Measurements from ENCODE around the gene HSPA2. TPM values are rescaled to one million over a fixed set of nuclear protein-coding genes. Genes with fewer than 3 reads are reported as not detected.

The HSPA2 gene
- total and polyA plus RNA-seq, 2 experiments from 2014 or later: 28.9 to 31.4 TPM

- no peaks in the 10 kb centered on the region for H3K27me3 ChIP-seq (replicated peaks; ENCODE audit: insufficient read depth)
- in situ Hi-C loops (cut with MboI): no loop called here
Measured at GRCh38 chr14:64504897-64505794, 35.4 kb upstream of the HSPA2 start.

GRCh38 chr14:64506721-64507120 is 33.8 kb upstream of the HSPA2 start:
- peaks cover 57% of the 10 kb centered on the region for H3F3A ChIP-seq (ENCODE audit: insufficient read depth)
- H3K9ac ChIP-seq: peak overlapping the region; percentile 99
- H3K27ac ChIP-seq: peak overlapping the region; percentile 99
- H3K4me1 ChIP-seq (ENCODE audit: insufficient read depth): peaks cover 65% of the 10 kb centered on the region
- H2AFZ ChIP-seq: no peak overlapping the region
- H3K9me2 ChIP-seq (ENCODE audit: insufficient read depth): no peaks in the 10 kb centered on the region
- H3K9me3 ChIP-seq (ENCODE audit: low read depth): no peaks in the 10 kb centered on the region
- WGBS, 2 experiments (ENCODE audit: low coverage in 1 of 2, low lambda C conversion rate in 2 of 2, missing lambda C conversion rate in 2 of 2): 59 to 66% methylated on average over 3 of the region's 3 CpGs
- H4K20me1 ChIP-seq (ENCODE audit: insufficient read depth): peaks cover 43% of the 10 kb centered on the region; the same call in 1 of the 2 replicates
- peak overlapping the region; percentile 98 for H3K4me2 ChIP-seq (ENCODE audit: unreplicated experiment)
- in situ Hi-C loops (cut with MboI): no loop called here
- H3K4me3 ChIP-seq: peak overlapping the region; percentile 91
- DNase-seq: peak; percentile 22
- H3K27me3 ChIP-seq (replicated peaks; ENCODE audit: insufficient read depth): no peaks in the 10 kb centered on the region
- peaks cover 86% of the 10 kb centered on the region for H3K79me2 ChIP-seq (ENCODE audit: insufficient read depth)
- TF ChIP-seq EZH2 (IDR thresholded peaks at IDR 0.05; ENCODE audit: insufficient read depth, poor library complexity, severe bottlenecking): no peak
- TF ChIP-seq EZH2phosphoT487 (IDR thresholded peaks at IDR 0.05; ENCODE audit: insufficient read depth, low read depth): no peak
- no peaks in the 10 kb centered on the region for H3K36me3 ChIP-seq (ENCODE audit: low read depth)

More at GRCh38 chr14:64504897-64505794, 35.4 kb upstream of the HSPA2 start:
- Histone ChIP-seq H3K9me3 (ENCODE audit: low read depth) (no peaks in the 10 kb centered on the region), H3K27ac (peak overlapping the region; percentile 99), H2AFZ (peak overlapping the region; percentile 47), H3K4me1 (ENCODE audit: insufficient read depth) (peaks cover 66% of the 10 kb centered on the region), H3K4me2 (ENCODE audit: unreplicated experiment) (peak overlapping the region; percentile 98), H3K79me2 (ENCODE audit: insufficient read depth) (peaks cover 81% of the 10 kb centered on the region), H3K9me2 (ENCODE audit: insufficient read depth) (no peaks in the 10 kb centered on the region), H3K4me3 (peak overlapping the region; percentile 91), H3K9ac (peak overlapping the region; percentile 99), H3K36me3 (ENCODE audit: low read depth) (no peaks in the 10 kb centered on the region), H4K20me1 (ENCODE audit: insufficient read depth) (peaks cover 31% of the 10 kb centered on the region; the same call in 1 of the 2 replicates), H3F3A (ENCODE audit: insufficient read depth) (peaks cover 55% of the 10 kb centered on the region)
- DNase-seq: peak; percentile 96
- TF ChIP-seq EZH2phosphoT487 (IDR thresholded peaks at IDR 0.05; ENCODE audit: insufficient read depth, low read depth): no peak
- no peak for TF ChIP-seq EZH2 (IDR thresholded peaks at IDR 0.05; ENCODE audit: insufficient read depth, poor library complexity, severe bottlenecking)
- 0 to 1% methylated on average over 66 to 68 of the region's 68 CpGs for WGBS, 2 experiments (ENCODE audit: low coverage in 1 of 2, low lambda C conversion rate in 2 of 2, missing lambda C conversion rate in 2 of 2)

DNA sequence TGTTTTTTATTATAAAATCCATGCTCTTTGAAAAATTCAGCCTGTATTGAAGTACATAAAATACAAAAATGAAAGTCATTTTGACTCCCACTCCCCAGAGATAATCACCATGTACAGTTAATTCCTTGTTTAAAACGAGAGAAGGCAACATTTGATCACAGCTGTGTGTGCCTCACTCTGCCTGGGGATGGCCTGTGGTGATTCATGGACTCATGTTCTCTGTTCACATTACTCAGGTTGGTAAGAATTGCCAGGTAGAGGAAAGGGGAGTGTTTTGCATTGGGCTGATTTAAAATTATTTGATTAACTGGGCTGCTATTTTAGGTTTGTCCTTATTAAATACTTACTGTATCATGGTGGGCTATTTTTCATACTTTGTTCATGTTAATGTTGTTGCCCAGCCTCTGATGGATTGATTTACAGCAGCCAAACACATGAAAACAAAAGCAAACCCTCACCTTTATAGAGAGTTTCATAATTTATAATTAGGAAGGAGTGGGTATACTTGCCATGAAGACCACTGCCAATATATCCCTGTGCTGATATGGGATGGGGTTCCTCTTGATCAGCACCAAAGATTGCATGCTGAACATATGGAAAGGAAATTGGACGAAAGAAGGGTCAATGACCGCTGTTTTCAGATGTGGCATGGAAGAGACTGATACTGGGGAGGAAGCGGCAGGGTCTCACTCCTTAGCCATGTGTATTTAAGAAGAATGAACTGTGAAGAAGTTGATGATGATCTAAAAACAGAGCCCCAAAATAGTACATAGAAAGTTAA is 33.0 kb upstream of the HSPA2 start:
- Histone ChIP-seq H2AFZ (no peak overlapping the region), H4K20me1 (ENCODE audit: insufficient read depth) (peaks cover 52% of the 10 kb centered on the region; the same call in 1 of the 2 replicates), H3K9me2 (ENCODE audit: insufficient read depth) (no peaks in the 10 kb centered on the region), H3K9ac (peak overlapping the region; percentile 99), H3F3A (ENCODE audit: insufficient read depth) (peaks cover 54% of the 10 kb centered on the region), H3K4me3 (peak overlapping the region; percentile 91), H3K79me2 (ENCODE audit: insufficient read depth) (peaks cover 86% of the 10 kb centered on the region), H3K4me1 (ENCODE audit: insufficient read depth) (peaks cover 58% of the 10 kb centered on the region), H3K9me3 (ENCODE audit: low read depth) (no peaks in the 10 kb centered on the region), H3K27me3 (replicated peaks; ENCODE audit: insufficient read depth) (no peaks in the 10 kb centered on the region), H3K36me3 (ENCODE audit: low read depth) (no peaks in the 10 kb centered on the region), H3K27ac (peak overlapping the region; percentile 99), H3K4me2 (ENCODE audit: unreplicated experiment) (peak overlapping the region; percentile 98)
- peak; percentile 68 for DNase-seq
- no peak for TF ChIP-seq EZH2 (IDR thresholded peaks at IDR 0.05; ENCODE audit: insufficient read depth, poor library complexity, severe bottlenecking)
- no peak for TF ChIP-seq EZH2phosphoT487 (IDR thresholded peaks at IDR 0.05; ENCODE audit: insufficient read depth, low read depth)
- 74 to 76% methylated on average over 4 of the region's 4 CpGs for WGBS, 2 experiments (ENCODE audit: low coverage in 1 of 2, low lambda C conversion rate in 2 of 2, missing lambda C conversion rate in 2 of 2)
- in situ Hi-C loops (cut with MboI): no loop called here

DNA sequence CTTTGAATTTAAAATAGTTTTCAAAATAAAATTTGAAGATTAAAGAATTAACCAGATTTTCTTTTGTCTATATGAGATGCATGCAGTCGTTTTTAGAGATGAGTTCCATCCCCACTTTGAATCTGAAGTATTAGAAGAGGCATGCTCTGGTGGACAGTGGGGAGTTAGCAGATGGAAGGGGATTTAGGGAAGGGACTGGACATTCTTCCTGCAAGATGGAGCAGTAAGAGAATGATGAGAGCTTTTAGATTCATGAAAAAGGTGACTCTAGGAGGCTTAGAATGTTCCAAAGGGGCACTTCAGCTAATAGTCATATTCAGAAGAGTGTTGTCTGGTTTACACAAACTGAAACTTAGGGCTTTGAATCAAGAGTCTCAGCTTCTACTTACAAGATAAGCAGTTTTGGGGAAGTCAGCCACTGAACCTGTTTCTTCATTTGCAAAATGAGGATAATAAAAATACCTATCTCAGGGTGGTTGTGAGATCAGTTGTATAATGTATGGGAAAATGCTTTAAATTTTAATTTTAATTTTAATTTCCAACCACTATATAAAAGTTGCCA is 32.2 kb upstream of the HSPA2 start:
- H3K9ac ChIP-seq: no peak overlapping the region
- no peaks in the 10 kb centered on the region for H3K36me3 ChIP-seq (ENCODE audit: low read depth)
- in situ Hi-C loops (cut with MboI): no loop called here
- no peaks in the 10 kb centered on the region for H3K9me3 ChIP-seq (ENCODE audit: low read depth)
- peak; percentile 9 for DNase-seq
- WGBS, 2 experiments (ENCODE audit: low coverage in 1 of 2, low lambda C conversion rate in 2 of 2, missing lambda C conversion rate in 2 of 2): 10 to 15% methylated on average over 1 of the region's 1 CpG
- H3K4me1 ChIP-seq (ENCODE audit: insufficient read depth): peaks cover 56% of the 10 kb centered on the region
- H3K9me2 ChIP-seq (ENCODE audit: insufficient read depth): no peaks in the 10 kb centered on the region
- no peak overlapping the region for H2AFZ ChIP-seq
- H3K4me2 ChIP-seq (ENCODE audit: unreplicated experiment): peak overlapping the region; percentile 98
- H3F3A ChIP-seq (ENCODE audit: insufficient read depth): peaks cover 56% of the 10 kb centered on the region
- peaks cover 86% of the 10 kb centered on the region for H3K79me2 ChIP-seq (ENCODE audit: insufficient read depth)
- H3K4me3 ChIP-seq: peak overlapping the region; percentile 91
- TF ChIP-seq EZH2 (IDR thresholded peaks at IDR 0.05; ENCODE audit: insufficient read depth, poor library complexity, severe bottlenecking) (no peak), EZH2phosphoT487 (IDR thresholded peaks at IDR 0.05; ENCODE audit: insufficient read depth, low read depth) (no peak)
- H4K20me1 ChIP-seq (ENCODE audit: insufficient read depth): peaks cover 59% of the 10 kb centered on the region; the same call in 1 of the 2 replicates
- H3K27me3 ChIP-seq (replicated peaks; ENCODE audit: insufficient read depth): no peaks in the 10 kb centered on the region
- peak overlapping the region; percentile 99 for H3K27ac ChIP-seq

Measured in GM23248 (cell line).